Renal cortex interstitium (tissue), 15 donors: ENCODE data around the gene KLF3. TPM values are rescaled to one million over a fixed set of nuclear protein-coding genes. Genes with fewer than 3 reads are reported as not detected.
A peak's percentile ranks its signal among the peaks of the same experiment; 100 is the strongest.
"Not testable (repeated sequence)": the region's sequence is repeated elsewhere in the genome, so short reads cannot be mapped to it uniquely, and the experiment has no call there.

Experiments
- DNase-seq, 11 donors: peaks; one replicate each; pipeline ENCODE4 v3.0.0-alpha.2; 2013; ENCODE audit warnings: low read depth in 9 of 11, low spot score in 4 of 11; ENCODE audit errors: extremely low read depth in 1 of 11
- long read RNA-seq, 16 experiments: transcript quantifications; one replicate each; lab custom pipeline, GENCODE V29; 2026
- polyA plus RNA-seq, 3 donors: library from polyadenylated mRNA; unstranded; fragments of 120-200 nt; gene quantifications; one replicate each; pipeline ENCODE4 v1.2.1, GENCODE V29; 2013; ENCODE audit not compliant: insufficient read length in 3 of 3

The KLF3 gene
- polyA plus RNA-seq, result 10 to 100 TPM; 55.6 to 67.6 (median 61.0) TPM
- long read RNA-seq, donor 1, full-length matches to known transcripts, result 7 of 19 reads
- long read RNA-seq, donor 1, partial matches to known transcripts, result 12 of 19 reads
- long read RNA-seq, donor 1, other reads (novel, unspliced or antisense), result 0 of 19 reads
- long read RNA-seq, donor 2, full-length matches to known transcripts, result 6 of 47 reads
- long read RNA-seq, donor 2, partial matches to known transcripts, result 41 of 47 reads
- long read RNA-seq, donor 2, other reads (novel, unspliced or antisense), result 0 of 47 reads
- long read RNA-seq, donor 3, full-length matches to known transcripts, result 13 of 13 reads
- long read RNA-seq, donor 3, partial matches to known transcripts, result 0 of 13 reads
- long read RNA-seq, donor 3, other reads (novel, unspliced or antisense), result 0 of 13 reads
- long read RNA-seq, donor 4, full-length matches to known transcripts, result 7 of 7 reads
- long read RNA-seq, donor 4, partial matches to known transcripts, result 0 of 7 reads
- long read RNA-seq, donor 4, other reads (novel, unspliced or antisense), result 0 of 7 reads
- long read RNA-seq, donor 5, result 0 reads
- long read RNA-seq, donor 6, full-length matches to known transcripts, result 14 of 39 reads
- long read RNA-seq, donor 6, partial matches to known transcripts, result 25 of 39 reads
- long read RNA-seq, donor 6, other reads (novel, unspliced or antisense), result 0 of 39 reads
- long read RNA-seq, donor 7, full-length matches to known transcripts, result 10 of 55 reads
- long read RNA-seq, donor 7, partial matches to known transcripts, result 45 of 55 reads
- long read RNA-seq, donor 7, other reads (novel, unspliced or antisense), result 0 of 55 reads
- long read RNA-seq, donor 8, result 0 reads
- long read RNA-seq, donor 9, full-length matches to known transcripts, result 15 of 22 reads
- long read RNA-seq, donor 9, partial matches to known transcripts, result 7 of 22 reads
- long read RNA-seq, donor 9, other reads (novel, unspliced or antisense), result 0 of 22 reads
- long read RNA-seq, donor 10, full-length matches to known transcripts, result 18 of 55 reads
- long read RNA-seq, donor 10, partial matches to known transcripts, result 37 of 55 reads
- long read RNA-seq, donor 10, other reads (novel, unspliced or antisense), result 0 of 55 reads
- long read RNA-seq, donor 11, full-length matches to known transcripts, result 15 of 60 reads
- long read RNA-seq, donor 11, partial matches to known transcripts, result 45 of 60 reads
- long read RNA-seq, donor 11, other reads (novel, unspliced or antisense), result 0 of 60 reads
- long read RNA-seq, donor 12, full-length matches to known transcripts, result 4 of 16 reads
- long read RNA-seq, donor 12, partial matches to known transcripts, result 12 of 16 reads
- long read RNA-seq, donor 12, other reads (novel, unspliced or antisense), result 0 of 16 reads
- long read RNA-seq, donor 13, result 0 reads
- long read RNA-seq, donor 14, full-length matches to known transcripts, result 7 of 12 reads
- long read RNA-seq, donor 14, partial matches to known transcripts, result 5 of 12 reads
- long read RNA-seq, donor 14, other reads (novel, unspliced or antisense), result 0 of 12 reads
- long read RNA-seq, donor 15, full-length matches to known transcripts, result 4 of 4 reads
- long read RNA-seq, donor 15, partial matches to known transcripts, result 0 of 4 reads
- long read RNA-seq, donor 15, other reads (novel, unspliced or antisense), result 0 of 4 reads
- long read RNA-seq, donor 16, full-length matches to known transcripts, result 28 of 64 reads
- long read RNA-seq, donor 16, partial matches to known transcripts, result 36 of 64 reads
- long read RNA-seq, donor 16, other reads (novel, unspliced or antisense), result 0 of 64 reads

DNA sequence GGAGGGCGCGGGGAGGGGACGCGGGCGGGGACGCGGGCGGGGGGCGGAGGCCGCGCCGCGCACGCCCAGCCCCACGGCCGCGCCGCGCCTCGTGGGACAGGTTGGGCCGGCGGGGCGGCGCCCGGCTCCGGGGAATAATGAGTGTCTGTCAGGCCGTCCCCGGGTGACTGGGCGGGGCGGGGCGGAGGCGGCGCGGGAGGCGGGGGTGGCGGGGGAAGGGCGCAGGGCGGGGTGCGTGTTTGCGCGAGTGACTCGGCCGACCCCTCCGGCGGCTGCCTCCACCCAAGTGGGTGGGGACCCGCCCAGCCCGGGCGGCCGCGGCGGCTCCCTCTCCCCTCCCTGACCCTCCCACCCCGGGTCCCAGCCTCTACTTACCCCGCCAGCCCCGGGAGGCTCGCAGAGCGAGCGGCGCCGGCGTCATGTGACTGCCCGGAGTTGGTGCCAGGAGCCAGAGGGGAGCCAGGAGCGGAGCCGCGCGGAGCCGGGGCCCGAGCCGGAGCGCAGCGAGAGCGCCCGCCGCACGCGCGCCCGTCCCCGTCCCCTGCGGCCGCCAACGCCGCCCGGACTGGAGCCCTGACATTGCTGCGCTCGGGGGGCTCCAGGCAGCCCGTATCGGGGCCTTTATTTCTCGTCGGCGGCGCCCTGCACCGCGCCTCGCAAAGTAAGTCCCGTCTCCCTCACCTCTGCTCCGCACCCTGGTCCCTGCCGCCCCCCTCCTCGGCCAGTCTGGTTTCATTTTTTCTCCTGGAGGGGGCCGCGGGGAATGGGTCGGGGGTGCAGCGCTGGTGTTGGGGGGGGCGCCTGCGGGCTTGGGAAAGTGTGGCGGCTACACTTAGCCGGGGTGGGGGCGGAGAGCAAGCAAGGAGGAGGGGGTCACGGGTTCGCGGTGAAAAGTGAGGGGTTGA, at the start of gene KLF3:
TSS of gene KLF3 (plus strand) at position 399 of the 905 bp plus-strand sequence. CDS start 16,427 bp downstream, outside the sequence.
- DNase-seq, result peak in 8 of 11 donors; percentile 74 to 84 (median 80)

GRCh38 chr4:38614231-38614630, 49.8 kb upstream of the KLF3 start:
- no peak for DNase-seq

DNA sequence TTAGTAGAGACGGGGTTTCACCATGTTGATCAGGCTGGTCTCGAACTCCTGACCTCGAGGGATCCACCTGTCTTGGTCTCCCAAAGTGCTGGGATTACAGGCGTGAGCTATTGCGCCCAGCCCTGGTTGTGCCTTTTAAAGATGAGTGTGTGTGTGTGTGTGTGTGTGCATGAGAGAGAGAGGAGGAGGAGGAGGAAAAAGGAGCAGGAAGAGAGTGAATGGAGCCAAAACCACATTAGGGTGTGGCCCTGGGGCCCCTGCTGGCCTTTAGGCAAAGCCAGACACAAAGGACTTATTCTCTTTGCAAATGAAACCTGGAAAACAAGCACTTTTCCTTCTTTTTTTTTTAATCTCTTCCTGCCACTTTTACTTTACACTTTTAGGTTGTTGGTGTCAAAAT, 48.2 kb upstream of the KLF3 start:
- no peak for DNase-seq

- no peak for DNase-seq
Measured at GRCh38 chr4:38618505-38618904, 45.5 kb upstream of the KLF3 start.

DNA sequence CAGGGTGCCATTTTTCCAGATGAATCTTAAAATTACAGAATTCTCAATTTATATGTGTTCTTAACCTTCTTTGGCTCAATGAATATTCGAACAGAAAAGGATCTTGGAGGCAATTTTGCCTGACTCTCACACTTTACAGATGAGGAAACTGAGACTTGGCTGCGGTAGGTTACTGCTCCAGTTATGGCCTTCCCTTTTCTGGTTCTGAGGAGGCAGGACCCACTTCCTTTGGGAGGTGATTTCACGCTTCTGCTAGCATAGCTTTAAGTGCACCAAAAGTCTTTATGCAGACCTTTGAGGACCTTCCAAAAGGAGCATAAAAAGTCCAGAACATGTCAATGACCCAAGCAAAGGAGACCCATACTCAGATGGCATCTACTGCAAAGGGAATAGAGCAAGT, 44.7 kb upstream of the KLF3 start:
- no peak for DNase-seq

DNA sequence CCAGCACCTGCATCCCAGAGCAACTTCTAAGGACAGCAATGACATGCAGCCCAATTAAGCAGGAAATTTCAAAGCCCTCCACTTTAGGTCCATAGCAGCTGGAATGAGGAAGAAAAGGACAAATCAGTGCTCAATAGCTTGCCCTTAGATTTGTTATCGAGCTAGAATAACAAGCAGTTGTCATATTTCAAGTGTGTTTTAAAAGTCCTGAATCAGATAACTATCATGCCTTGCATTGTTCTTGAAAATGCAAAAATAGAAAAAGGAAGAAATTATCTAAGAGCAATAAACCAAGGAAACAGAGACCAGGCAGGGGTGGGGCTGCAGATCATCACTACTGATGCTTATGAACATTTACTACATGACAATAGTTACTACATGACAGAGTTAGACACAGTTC, 43.9 kb upstream of the KLF3 start:
- DNase-seq, result no peak

GRCh38 chr4:38620527-38621027, 43.4 kb upstream of the KLF3 start:
- no peak for DNase-seq

DNA sequence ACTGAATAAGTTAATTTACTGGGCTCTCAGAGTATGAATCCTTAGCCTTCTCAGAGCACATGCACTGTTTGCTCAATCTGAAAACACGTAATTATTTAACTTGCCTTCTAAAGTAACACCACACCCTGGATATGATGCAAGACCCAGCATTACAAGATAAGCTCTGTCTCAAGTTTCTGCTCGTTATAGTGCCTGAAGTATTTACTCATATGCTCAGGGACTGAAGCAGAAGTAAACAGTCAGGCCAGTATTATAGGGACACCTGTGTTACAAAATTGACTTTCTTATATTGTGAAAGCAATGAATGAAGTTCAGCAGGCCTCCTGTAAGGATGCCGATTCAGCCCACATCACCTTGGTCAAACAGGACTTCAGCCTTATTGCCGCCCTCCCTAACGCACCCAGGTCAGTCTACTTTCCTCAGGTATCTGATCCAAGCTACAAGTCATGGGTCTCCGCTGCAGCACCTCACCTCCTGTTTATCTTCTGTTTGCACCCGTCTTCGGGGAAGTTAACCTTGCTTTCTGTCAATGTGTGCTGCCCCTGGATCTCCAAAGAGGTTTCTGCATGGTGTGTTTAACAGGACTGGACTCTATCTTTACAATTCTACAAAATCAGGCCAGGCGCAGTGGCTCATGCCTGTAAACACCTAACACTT, 42.8 kb upstream of the KLF3 start:
- DNase-seq, result no peak

DNA sequence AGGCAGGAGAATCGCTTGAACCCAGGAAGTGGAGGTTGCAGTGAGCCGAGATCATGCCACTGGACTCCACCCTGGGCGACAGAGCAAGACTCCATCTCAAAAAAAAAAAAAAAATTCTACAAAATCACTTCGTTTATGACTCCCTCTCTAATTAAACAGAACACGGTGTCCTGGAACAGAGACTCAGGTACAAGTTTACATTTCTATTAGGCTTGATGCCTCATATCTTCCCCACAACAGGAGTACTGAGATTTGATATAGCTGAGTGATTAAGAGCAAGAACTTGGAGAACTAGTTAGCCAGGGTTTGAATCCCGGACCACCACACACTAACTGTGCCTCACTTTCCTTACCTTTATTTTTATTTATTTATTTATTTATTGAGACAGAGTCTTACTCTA, 42.2 kb upstream of the KLF3 start:
- DNase-seq, result no peak

- DNase-seq, result not testable (repeated sequence)
Measured at GRCh38 chr4:38622340-38622739, 41.7 kb upstream of the KLF3 start.

- DNase-seq, result no peak
Measured at GRCh38 chr4:38623260-38623659, 40.7 kb upstream of the KLF3 start.

DNA sequence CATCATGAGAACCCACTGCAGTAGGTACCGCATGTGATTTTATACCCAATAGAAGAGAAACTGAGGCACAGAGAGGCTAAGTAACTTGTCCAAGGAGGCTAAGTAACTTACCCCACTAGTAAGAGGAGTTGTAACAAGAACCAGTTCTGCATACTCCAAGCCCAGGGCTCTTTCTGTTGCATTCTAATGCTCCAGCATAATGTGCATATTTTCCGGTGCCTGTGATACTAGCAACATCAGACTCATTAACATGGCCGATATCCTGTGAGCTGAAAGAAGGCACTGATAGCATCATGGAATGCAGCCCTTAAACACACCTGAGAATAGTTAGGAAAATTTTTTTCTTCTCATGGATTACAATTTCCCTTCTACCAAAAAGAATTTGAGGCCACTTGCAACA, 39.7 kb upstream of the KLF3 start:
- DNase-seq, result no peak

GRCh38 chr4:38625508-38625907, 38.5 kb upstream of the KLF3 start:
- DNase-seq, result no peak

GRCh38 chr4:38626901-38627444, 37.0 kb upstream of the KLF3 start:
- not testable (repeated sequence) for DNase-seq

DNA sequence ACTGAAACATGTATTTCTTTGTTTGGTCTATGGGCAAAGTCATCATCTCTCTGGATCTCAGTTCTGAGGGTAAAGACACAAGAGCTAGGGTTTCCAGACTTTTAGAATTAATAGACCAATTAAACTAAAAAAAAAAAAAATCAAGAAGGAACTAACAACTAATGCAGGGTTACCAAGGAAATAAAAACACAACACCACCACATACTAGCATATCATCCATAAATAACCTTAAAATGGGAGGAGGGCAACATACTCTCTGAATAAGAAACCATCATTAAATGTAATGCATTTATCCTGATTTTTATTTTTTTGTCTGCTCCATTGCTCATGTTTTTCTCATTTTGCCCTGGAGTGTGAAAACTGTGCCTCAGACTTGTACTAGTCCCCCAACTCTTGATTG, 33.5 kb upstream of the KLF3 start:
- DNase-seq, result no peak

- no peak for DNase-seq
Measured at GRCh38 chr4:38634047-38634759, 29.8 kb upstream of the KLF3 start.
